NB4 (cell line): ENCODE measurements around the gene MAEL.

Experiments
- DNase-seq: peaks from one replicate; pipeline ENCODE4 v3.0.0; 2010; ENCODE audit warnings: low read depth
- H3K4me3 ChIP-seq: one replicate; pipeline ENCODE4 v1.5.1; 2011; ENCODE audit warnings: mild to moderate bottlenecking, low read depth, low read length, moderate library complexity
- CTCF ChIP-seq: IDR thresholded peaks from one replicate; pipeline ENCODE4 v1.5.1; 2012; ENCODE audit warnings: low read depth, low read length
- MAX ChIP-seq: IDR thresholded peaks from 2 replicates; pipeline ENCODE4 v1.6.1; 2011; ENCODE audit warnings: low read depth, low read length
- MYC ChIP-seq: IDR thresholded peaks from 2 replicates; pipeline ENCODE4 v1.6.1; 2011; ENCODE audit warnings: low read depth, low read length
- POLR2A ChIP-seq: IDR thresholded peaks from 2 replicates; pipeline ENCODE4 v1.6.1; 2011; ENCODE audit warnings: mild to moderate bottlenecking; ENCODE audit not compliant: insufficient read length; ENCODE audit errors: extremely low read depth

Gene MAEL

DNA sequence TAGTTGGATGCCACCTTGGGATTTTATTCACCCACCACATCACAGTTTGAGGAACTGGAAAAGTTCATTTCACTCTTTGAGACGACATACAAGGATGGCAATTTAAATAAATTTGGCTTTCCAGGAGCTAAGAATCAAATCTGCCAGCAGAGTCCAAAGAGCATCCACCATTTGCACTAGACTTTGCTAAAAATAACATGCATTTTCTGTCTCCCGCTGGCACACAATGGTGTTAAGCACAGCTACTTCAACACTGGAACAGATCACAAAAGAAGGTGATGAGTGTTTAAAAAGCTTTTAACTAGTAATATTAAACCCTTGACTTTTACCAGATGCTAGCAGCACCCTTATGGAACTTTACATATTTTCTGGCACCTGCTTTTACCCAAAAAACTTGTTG, 44.6 kb downstream of the MAEL start:
- TF ChIP-seq MYC, result no peak
- no peak for TF ChIP-seq MAX
- no peak for TF ChIP-seq POLR2A
- TF ChIP-seq CTCF, result no peak
- no peak overlapping the region for H3K4me3 ChIP-seq
- no peak for DNase-seq

GRCh38 chr1:167043752-167044488, 54.8 kb downstream of the MAEL start:
- H3K4me3 ChIP-seq, result peak overlapping the region; percentile 38
- DNase-seq, result peak; percentile 62
- TF ChIP-seq CTCF (no peak), POLR2A (no peak), MYC (no peak), MAX (no peak)

DNA sequence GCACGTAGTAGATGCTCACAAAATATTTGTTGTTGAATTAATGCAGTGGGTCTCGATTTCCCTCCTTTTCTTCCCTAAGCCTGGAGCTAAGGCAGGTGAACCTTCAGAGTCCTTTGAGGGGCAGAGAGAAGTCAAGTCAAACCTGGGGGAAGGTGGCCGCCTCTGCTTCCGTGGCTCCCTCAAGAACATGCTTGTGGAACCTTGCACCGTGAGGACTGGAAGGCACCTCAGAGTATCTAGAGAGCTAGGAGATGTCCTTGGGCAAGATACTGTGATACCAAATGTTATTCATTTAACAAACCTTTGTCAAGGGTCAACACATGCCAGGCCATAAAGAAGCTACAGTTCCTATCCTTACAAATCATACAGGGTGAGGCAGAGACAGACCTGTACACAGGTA, 62.8 kb downstream of the MAEL start:
- no peak overlapping the region for H3K4me3 ChIP-seq
- DNase-seq, result no peak
- TF ChIP-seq MYC, result no peak
- no peak for TF ChIP-seq MAX
- no peak for TF ChIP-seq CTCF
- no peak for TF ChIP-seq POLR2A

DNA sequence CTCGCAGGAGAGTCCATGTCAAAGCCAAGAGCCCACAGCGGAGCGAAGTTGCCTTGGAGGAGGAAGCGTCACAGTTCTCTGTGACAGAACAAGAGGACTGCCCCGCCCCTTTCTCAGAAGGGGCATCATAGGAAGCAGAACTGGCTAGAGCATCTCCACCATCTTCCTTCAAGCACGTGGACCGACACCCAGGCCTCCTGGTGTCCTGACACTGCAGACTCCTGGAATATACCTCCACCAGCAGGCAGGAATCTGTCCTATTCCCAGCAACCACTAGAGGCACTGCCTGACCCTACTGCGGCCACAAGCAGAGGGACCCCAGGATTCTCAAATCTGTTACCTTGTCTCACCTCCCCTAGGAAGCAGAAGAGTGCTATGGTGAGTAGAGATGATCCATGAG, 63.3 kb downstream of the MAEL start:
- no peak overlapping the region for H3K4me3 ChIP-seq
- TF ChIP-seq MAX (no peak), CTCF (peak; percentile 39)
- DNase-seq, result no peak

DNA sequence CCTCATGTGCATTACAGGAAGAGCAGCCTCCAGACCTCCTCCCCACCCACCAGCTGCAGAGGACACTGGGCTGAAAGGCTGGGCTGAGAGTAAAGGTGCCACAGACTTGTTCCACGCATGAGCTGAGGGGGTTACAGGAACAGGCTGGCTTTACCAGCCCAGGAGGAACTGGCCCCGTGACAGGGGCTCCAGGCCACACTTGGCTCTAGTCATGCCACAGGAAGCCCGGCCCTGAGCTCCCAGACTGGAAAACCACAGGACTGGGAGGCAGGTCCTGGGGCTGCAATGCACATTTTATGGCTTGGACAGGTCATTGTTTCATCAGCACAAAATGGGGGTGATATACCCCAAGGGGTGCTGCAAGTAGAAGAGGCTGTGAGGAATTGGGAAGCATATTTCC, 65.5 kb downstream of the MAEL start:
- no peak for TF ChIP-seq POLR2A
- no peak for TF ChIP-seq CTCF
- no peak for TF ChIP-seq MAX
- no peak for TF ChIP-seq MYC
- no peak for DNase-seq
- no peak overlapping the region for H3K4me3 ChIP-seq
